Natural killer cell (primary cell): ENCODE results near the gene PXDN. TPM values are rescaled to one million over a fixed set of nuclear protein-coding genes. Genes with fewer than 3 reads are reported as not detected.
"Not testable (repeated sequence)": the region's sequence is repeated elsewhere in the genome, so short reads cannot be mapped to it uniquely, and the experiment has no call there.

Experiments used
- ATAC-seq, 3 donors: fragments of 150-1000 bp in 2 of 3; fragments of 200-7000 bp in 1 of 3; cut with Tn5 transposase; 1 replicate in 1 of 3; 2 replicates in 2 of 3; pipeline ENCODE4 v1.10.0; 2021; ENCODE audit warnings: mild to moderate bottlenecking in 2 of 3, moderate library complexity in 2 of 3
- DNase-seq, 2 donors: peaks; one replicate each; pipeline versions ENCODE4 v3.0.0 to v3.0.0-alpha.2; 2013 to 2021; ENCODE audit warnings: mixed read lengths in 1 of 2
- H3K27ac ChIP-seq: one replicate; pipeline ENCODE4 v1.5.1; 2013; ENCODE audit warnings: mild to moderate bottlenecking, low read length
- H3K27me3 ChIP-seq: one replicate; pipeline ENCODE4 v1.6.1; 2013; ENCODE audit warnings: low read length; ENCODE audit not compliant: control insufficient read depth, insufficient read depth
- H3K36me3 ChIP-seq: one replicate; pipeline ENCODE4 v1.6.1; 2013; ENCODE audit warnings: low read length; ENCODE audit not compliant: control insufficient read depth, insufficient read depth
- H3K4me1 ChIP-seq: one replicate; pipeline ENCODE4 v1.6.1; 2013; ENCODE audit warnings: low read length; ENCODE audit not compliant: control insufficient read depth, insufficient read depth
- H3K4me3 ChIP-seq: one replicate; pipeline ENCODE4 v1.5.1; 2013; ENCODE audit warnings: low read length
- H3K9me3 ChIP-seq: one replicate; pipeline ENCODE4 v1.6.1; 2013; ENCODE audit warnings: low read length; ENCODE audit not compliant: control insufficient read depth, insufficient read depth
- H3K27ac Mint-ChIP-seq, 2 donors: one replicate each; pipeline ENCODE4 v1.8.0; 2022; ENCODE audit warnings: mild to moderate bottlenecking in 2 of 2, mixed read lengths in 2 of 2, moderate library complexity in 1 of 2
- H3K27me3 Mint-ChIP-seq, 2 donors: one replicate each; pipeline ENCODE4 v1.8.0; 2022; ENCODE audit warnings: low read depth in 2 of 2, mixed read lengths in 2 of 2
- H3K36me3 Mint-ChIP-seq: one replicate; pipeline ENCODE4 v1.8.0; 2022; ENCODE audit warnings: mixed read lengths
- H3K4me1 Mint-ChIP-seq, 2 donors: one replicate each; pipeline ENCODE4 v1.8.0; 2022; ENCODE audit warnings: mixed read lengths in 2 of 2
- H3K4me3 Mint-ChIP-seq: one replicate; pipeline ENCODE4 v1.8.0; 2022; ENCODE audit warnings: mild to moderate bottlenecking, moderate library complexity, mixed read lengths
- H3K9me3 Mint-ChIP-seq, 2 donors: one replicate each; pipeline ENCODE4 v1.8.0; 2022; ENCODE audit warnings: mixed read lengths in 2 of 2
- CTCF ChIP-seq: fragments of 200-600 bp; IDR thresholded peaks from one replicate; pipeline ENCODE4 v1.8.0; 2022; ENCODE audit warnings: antibody characterized with exemption
- WGBS: methylation state at CpG from one replicate; pipeline ENCODE4 v1.1.7; 2013; ENCODE audit warnings: missing lambda C conversion rate; ENCODE audit not compliant: insufficient coverage; 5-methylcytosine and 5-hydroxymethylcytosine counted together
- intact Hi-C: fragments of 100-400 bp; cut with micrococcal nuclease; formaldehyde crosslinking; loops from one replicate; pipeline ENCODE4 v1.14.2; 2022
- total RNA-seq, 4 donors: library from RNA; stranded (reverse); fragments of 120-200 nt in 1 of 4; gene quantifications; one replicate each; pipeline versions ENCODE4 v1.2.3 to v1.2.4, GENCODE V29; 2013 to 2022

PXDN gene
- total RNA-seq, 3 donors from 2014 or later (not counting 1 experiment from before 2014, with no cell fraction given): 2.1 to 3.7 (median 2.5) TPM

- 90% methylated on average over 14 of the region's 16 CpGs for WGBS
- ATAC-seq (no peak), DNase-seq (no peak)
- Histone ChIP-seq H3K36me3 (no peaks in the 10 kb centered on the region), H3K9me3 (no peaks in the 10 kb centered on the region), H3K4me1 (no peaks in the 10 kb centered on the region), H3K4me3 (no peak overlapping the region), H3K27me3 (no peaks in the 10 kb centered on the region), H3K27ac (no peak overlapping the region)
- TF ChIP-seq CTCF: no peak
- Mint-ChIP-seq H3K4me1 (no peaks in the 10 kb centered on the region), H3K4me3 (no peak overlapping the region), H3K27ac (no peak overlapping the region), H3K36me3 (no peaks in the 10 kb centered on the region), H3K9me3 (no peaks in the 10 kb centered on the region), H3K27me3 (no peaks in the 10 kb centered on the region)
- intact Hi-C loops: no loop called here
Measured at GRCh38 chr2:1623906-1624445, 120.3 kb downstream of the PXDN start.

GRCh38 chr2:1622521-1623200 lies 121.7 kb downstream of the PXDN start:
- WGBS: 85% methylated on average over 11 of the region's 11 CpGs
- Mint-ChIP-seq H3K27ac (no peak overlapping the region), H3K36me3 (no peaks in the 10 kb centered on the region), H3K27me3 (no peaks in the 10 kb centered on the region), H3K4me3 (no peak overlapping the region), H3K9me3 (no peaks in the 10 kb centered on the region), H3K4me1 (no peaks in the 10 kb centered on the region)
- TF ChIP-seq CTCF: no peak
- Histone ChIP-seq H3K36me3 (no peaks in the 10 kb centered on the region), H3K27ac (no peak overlapping the region), H3K27me3 (no peaks in the 10 kb centered on the region), H3K9me3 (no peaks in the 10 kb centered on the region), H3K4me3 (no peak overlapping the region), H3K4me1 (no peaks in the 10 kb centered on the region)
- DNase-seq: no peak
- intact Hi-C loops: no loop called here
- ATAC-seq: peak in 1 of 3 donors; percentile 5

- H3K36me3 ChIP-seq, H3K4me3 ChIP-seq, H3K4me1 Mint-ChIP-seq, ATAC-seq, H3K9me3 Mint-ChIP-seq, H3K9me3 ChIP-seq, H3K4me3 Mint-ChIP-seq, H3K27me3 ChIP-seq, intact Hi-C loops, DNase-seq, H3K36me3 Mint-ChIP-seq, H3K27ac ChIP-seq, H3K27me3 Mint-ChIP-seq, H3K4me1 ChIP-seq, H3K27ac Mint-ChIP-seq: not testable (repeated sequence)
- 77% methylated on average over 3 of the region's 3 CpGs for WGBS
Measured at GRCh38 chr2:1621976-1622375, 122.3 kb downstream of the PXDN start.

- Histone ChIP-seq H3K36me3 (no peaks in the 10 kb centered on the region), H3K27me3 (no peaks in the 10 kb centered on the region), H3K27ac (no peak overlapping the region), H3K4me3 (no peak overlapping the region), H3K4me1 (no peaks in the 10 kb centered on the region), H3K9me3 (no peaks in the 10 kb centered on the region)
- Mint-ChIP-seq H3K27ac (no peak overlapping the region), H3K27me3 (no peaks in the 10 kb centered on the region), H3K36me3 (no peaks in the 10 kb centered on the region), H3K9me3 (no peaks in the 10 kb centered on the region), H3K4me3 (no peak overlapping the region), H3K4me1 (no peaks in the 10 kb centered on the region)
- TF ChIP-seq CTCF: no peak
- 92% methylated on average over 13 of the region's 13 CpGs for WGBS
- ATAC-seq (no peak), DNase-seq (no peak)
- intact Hi-C loops: no loop called here
Measured at GRCh38 chr2:1621501-1621900, 122.8 kb downstream of the PXDN start.
